Panc1 (cell line): ENCODE results near the gene SCGB1C1. TPM values are rescaled to one million over a fixed set of nuclear protein-coding genes. Genes with fewer than 3 reads are reported as not detected.
A peak's percentile ranks its signal among the peaks of the same experiment; 100 is the strongest.

ENCODE experiments used
- ATAC-seq: fragments of 200-7000 bp; cut with Tn5 transposase; 2 replicates; pipeline ENCODE4 v1.9.1; 2020; ENCODE audit warnings: mild to moderate bottlenecking, moderate library complexity
- BruUV-seq: library from RNA; stranded (reverse); fragments of 400-500 nt; replicated peaks from 2 replicates; lab custom pipeline; 2021; lab: Mats Ljungman, UMichigan
- CTCF ChIA-PET: fragments of 300-600 bp; sonication (Branson Sonifier 250); formaldehyde crosslinking; loops from one replicate; lab custom pipeline; 2022; ENCODE audit warnings: antibody characterized with exemption; lab: Charles Lee
- POLR2A ChIA-PET: fragments of 300-600 bp; sonication (Branson Sonifier 250); formaldehyde crosslinking; loops from one replicate; lab custom pipeline; 2022; ENCODE audit warnings: antibody characterized with exemption; lab: Charles Lee
- DNase-seq: peaks from one replicate; pipeline ENCODE4 v3.0.0-alpha.2; 2010; ENCODE audit warnings: low read depth, low spot score
- H3K27ac ChIP-seq: 2 replicates; pipeline ENCODE4 v1.5.1; 2011; ENCODE audit warnings: mild to moderate bottlenecking, low read length, inconsistent platforms
- H3K27me3 ChIP-seq: fragments of 200-500 bp; sonication (Bioruptor generic); 2 replicates; pipeline ENCODE4 v1.6.0; 2014; ENCODE audit warnings: low read length, inconsistent platforms; ENCODE audit not compliant: control insufficient read depth, insufficient read depth
- H3K36me3 ChIP-seq: fragments of 200-500 bp; sonication (Bioruptor generic); 2 replicates; pipeline ENCODE4 v1.5.1; 2014; ENCODE audit warnings: inconsistent platforms, mild to moderate bottlenecking, low read length, moderate library complexity; ENCODE audit not compliant: control insufficient read depth, insufficient read depth
- H3K4me1 ChIP-seq: 2 replicates; pipeline ENCODE4 v1.5.1; 2011; ENCODE audit warnings: inconsistent platforms, mild to moderate bottlenecking, low read length, moderate library complexity; ENCODE audit not compliant: control insufficient read depth, insufficient read depth
- H3K4me3 ChIP-seq, 2 experiments: 2 replicates each; pipeline ENCODE4 v1.5.1; 2011 to 2012; ENCODE audit warnings: low read depth in 2 of 2, low read length in 2 of 2, mild to moderate bottlenecking in 2 of 2, inconsistent platforms in 1 of 2, moderate library complexity in 1 of 2
- H3K9me3 ChIP-seq: fragments of 200-500 bp; sonication (Bioruptor generic); 2 replicates; pipeline ENCODE4 v1.5.1; 2014; ENCODE audit warnings: low read depth, mild to moderate bottlenecking, inconsistent platforms, low read length, moderate library complexity; ENCODE audit not compliant: control insufficient read depth, insufficient read depth
- POLR2AphosphoS5 ChIP-seq: IDR thresholded peaks from 2 replicates; pipeline ENCODE4 v1.6.1; 2012; ENCODE audit warnings: mild to moderate bottlenecking, low read depth, low read length, moderate library complexity
- SIN3A ChIP-seq: IDR thresholded peaks from 2 replicates; pipeline ENCODE4 v1.6.1; 2012; ENCODE audit warnings: low read depth, mild to moderate bottlenecking, low read length, moderate library complexity, borderline replicate concordance; ENCODE audit not compliant: insufficient read depth
- TCF7L2 ChIP-seq: IDR thresholded peaks from 2 replicates; pipeline ENCODE4 v1.6.1; 2011; ENCODE audit warnings: mild to moderate bottlenecking, low read depth, low read length, inconsistent platforms
- in situ Hi-C: cut with HindIII; loops from 2 replicates; pipeline ENCODE4 v1.10.0; 2016; ENCODE audit warnings: low sequenced_read_pairs, low pct_unique_long_range_greater_than_20kb
- intact Hi-C: fragments of 100-400 bp; cut with micrococcal nuclease; formaldehyde crosslinking; loops from one replicate; pipeline ENCODE4 v1.10.0; 2022; ENCODE audit not compliant: unreplicated experiment
- total RNA-seq: library from RNA; stranded (reverse); gene quantifications from one replicate; pipeline ENCODE4 v1.2.1, GENCODE V29; 2021; ENCODE audit not compliant: unreplicated experiment
- TF ChIP-seq, protein P1 (sequence below): fragments of 450-650 bp; IDR thresholded peaks from 2 replicates; pipeline ENCODE4 v1.5.1; 2017; ENCODE audit warnings: mild to moderate bottlenecking
- TF ChIP-seq, protein P2 (sequence below), 2 experiments: IDR thresholded peaks; 2 replicates each; pipeline ENCODE4 v1.6.1; 2011 to 2012; ENCODE audit warnings: low read depth in 2 of 2, control low read depth in 1 of 2, low read length in 1 of 2, mild to moderate bottlenecking in 1 of 2, moderate library complexity in 1 of 2; ENCODE audit not compliant: insufficient read depth in 1 of 2

The SCGB1C1 gene
- total RNA-seq, 1 experiment from 2014 or later: not detected

DNA sequence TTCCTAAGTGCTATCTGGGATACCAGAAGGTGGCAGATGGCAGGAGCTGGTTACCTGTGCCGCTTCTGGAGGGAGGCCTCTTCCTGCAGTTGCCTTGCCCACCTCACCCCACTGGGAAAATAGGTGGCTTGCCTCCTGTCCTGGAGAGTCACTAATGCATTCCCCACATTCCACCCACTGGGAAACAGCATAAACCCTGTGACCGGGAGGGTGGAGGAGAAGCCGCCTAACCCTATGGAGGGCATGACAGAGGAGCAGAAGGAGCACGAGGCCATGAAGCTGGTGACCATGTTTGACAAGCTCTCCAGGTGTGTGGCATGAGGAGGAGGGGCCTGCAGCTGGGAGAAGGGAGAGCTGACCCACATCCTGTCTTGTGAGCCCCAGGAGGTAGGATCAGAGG lies 20.2 kb downstream of the SCGB1C1 start:
- Histone ChIP-seq H3K4me3 (no peak overlapping the region), H3K36me3 (peaks cover 36% of the 10 kb centered on the region), H3K27ac (no peak overlapping the region), H3K4me1 (peaks cover 21% of the 10 kb centered on the region), H3K9me3 (no peaks in the 10 kb centered on the region), H3K27me3 (no peaks in the 10 kb centered on the region)
- BruUV-seq: no TSS peak
- ATAC-seq (no peak), DNase-seq (no peak)
- ChIA-PET CTCF (no interaction called here), POLR2A (no interaction called here)
- in situ Hi-C loops: no loop called here
- intact Hi-C loops: loop anchor here (10.0 kb wide), 1 partner anchor 142 kb away; no protein-coding TSS in a partner anchor
- TF ChIP-seq, protein P1, sequence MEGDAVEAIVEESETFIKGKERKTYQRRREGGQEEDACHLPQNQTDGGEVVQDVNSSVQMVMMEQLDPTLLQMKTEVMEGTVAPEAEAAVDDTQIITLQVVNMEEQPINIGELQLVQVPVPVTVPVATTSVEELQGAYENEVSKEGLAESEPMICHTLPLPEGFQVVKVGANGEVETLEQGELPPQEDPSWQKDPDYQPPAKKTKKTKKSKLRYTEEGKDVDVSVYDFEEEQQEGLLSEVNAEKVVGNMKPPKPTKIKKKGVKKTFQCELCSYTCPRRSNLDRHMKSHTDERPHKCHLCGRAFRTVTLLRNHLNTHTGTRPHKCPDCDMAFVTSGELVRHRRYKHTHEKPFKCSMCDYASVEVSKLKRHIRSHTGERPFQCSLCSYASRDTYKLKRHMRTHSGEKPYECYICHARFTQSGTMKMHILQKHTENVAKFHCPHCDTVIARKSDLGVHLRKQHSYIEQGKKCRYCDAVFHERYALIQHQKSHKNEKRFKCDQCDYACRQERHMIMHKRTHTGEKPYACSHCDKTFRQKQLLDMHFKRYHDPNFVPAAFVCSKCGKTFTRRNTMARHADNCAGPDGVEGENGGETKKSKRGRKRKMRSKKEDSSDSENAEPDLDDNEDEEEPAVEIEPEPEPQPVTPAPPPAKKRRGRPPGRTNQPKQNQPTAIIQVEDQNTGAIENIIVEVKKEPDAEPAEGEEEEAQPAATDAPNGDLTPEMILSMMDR: no peak
- TF ChIP-seq TCF7L2: no peak
- TF ChIP-seq SIN3A: no peak
- TF ChIP-seq POLR2AphosphoS5: no peak
- TF ChIP-seq, protein P2, sequence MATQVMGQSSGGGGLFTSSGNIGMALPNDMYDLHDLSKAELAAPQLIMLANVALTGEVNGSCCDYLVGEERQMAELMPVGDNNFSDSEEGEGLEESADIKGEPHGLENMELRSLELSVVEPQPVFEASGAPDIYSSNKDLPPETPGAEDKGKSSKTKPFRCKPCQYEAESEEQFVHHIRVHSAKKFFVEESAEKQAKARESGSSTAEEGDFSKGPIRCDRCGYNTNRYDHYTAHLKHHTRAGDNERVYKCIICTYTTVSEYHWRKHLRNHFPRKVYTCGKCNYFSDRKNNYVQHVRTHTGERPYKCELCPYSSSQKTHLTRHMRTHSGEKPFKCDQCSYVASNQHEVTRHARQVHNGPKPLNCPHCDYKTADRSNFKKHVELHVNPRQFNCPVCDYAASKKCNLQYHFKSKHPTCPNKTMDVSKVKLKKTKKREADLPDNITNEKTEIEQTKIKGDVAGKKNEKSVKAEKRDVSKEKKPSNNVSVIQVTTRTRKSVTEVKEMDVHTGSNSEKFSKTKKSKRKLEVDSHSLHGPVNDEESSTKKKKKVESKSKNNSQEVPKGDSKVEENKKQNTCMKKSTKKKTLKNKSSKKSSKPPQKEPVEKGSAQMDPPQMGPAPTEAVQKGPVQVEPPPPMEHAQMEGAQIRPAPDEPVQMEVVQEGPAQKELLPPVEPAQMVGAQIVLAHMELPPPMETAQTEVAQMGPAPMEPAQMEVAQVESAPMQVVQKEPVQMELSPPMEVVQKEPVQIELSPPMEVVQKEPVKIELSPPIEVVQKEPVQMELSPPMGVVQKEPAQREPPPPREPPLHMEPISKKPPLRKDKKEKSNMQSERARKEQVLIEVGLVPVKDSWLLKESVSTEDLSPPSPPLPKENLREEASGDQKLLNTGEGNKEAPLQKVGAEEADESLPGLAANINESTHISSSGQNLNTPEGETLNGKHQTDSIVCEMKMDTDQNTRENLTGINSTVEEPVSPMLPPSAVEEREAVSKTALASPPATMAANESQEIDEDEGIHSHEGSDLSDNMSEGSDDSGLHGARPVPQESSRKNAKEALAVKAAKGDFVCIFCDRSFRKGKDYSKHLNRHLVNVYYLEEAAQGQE (IDR thresholded peaks at IDR 0.05; ENCODE audit: insufficient read depth in 1 of 2, low read depth in 2 of 2, low read length in 1 of 2): no peak

DNA sequence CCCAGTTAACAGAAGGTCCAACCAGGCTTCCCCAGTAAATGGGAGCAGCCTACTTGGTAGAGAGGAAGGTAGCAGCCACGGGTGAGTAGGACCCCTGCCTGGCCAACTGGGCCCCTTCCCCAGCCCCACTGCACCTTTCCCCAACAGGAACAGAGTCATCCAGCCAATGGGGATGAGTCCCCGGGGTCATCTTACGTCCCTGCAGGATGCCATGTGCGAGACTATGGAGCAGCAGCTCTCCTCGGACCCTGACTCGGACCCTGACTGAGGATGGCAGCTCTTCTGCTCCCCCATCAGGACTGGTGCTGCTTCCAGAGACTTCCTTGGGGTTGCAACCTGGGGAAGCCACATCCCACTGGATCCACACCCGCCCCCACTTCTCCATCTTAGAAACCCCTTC lies 21.2 kb downstream of the SCGB1C1 start:
- Histone ChIP-seq H3K4me1 (peaks cover 21% of the 10 kb centered on the region), H3K36me3 (peaks cover 34% of the 10 kb centered on the region), H3K9me3 (no peaks in the 10 kb centered on the region), H3K27ac (no peak overlapping the region), H3K27me3 (no peaks in the 10 kb centered on the region), H3K4me3 (no peak overlapping the region)
- DNase-seq (no peak), ATAC-seq (no peak)
- in situ Hi-C loops: no loop called here
- TF ChIP-seq POLR2AphosphoS5: no peak
- TSS peak; percentile 6 for BruUV-seq
- CTCF ChIA-PET: no interaction called here
- POLR2A ChIA-PET: no interaction called here
- intact Hi-C loops: loop anchor here (10.0 kb wide), 1 partner anchor 141 kb away; no protein-coding TSS in a partner anchor

DNA sequence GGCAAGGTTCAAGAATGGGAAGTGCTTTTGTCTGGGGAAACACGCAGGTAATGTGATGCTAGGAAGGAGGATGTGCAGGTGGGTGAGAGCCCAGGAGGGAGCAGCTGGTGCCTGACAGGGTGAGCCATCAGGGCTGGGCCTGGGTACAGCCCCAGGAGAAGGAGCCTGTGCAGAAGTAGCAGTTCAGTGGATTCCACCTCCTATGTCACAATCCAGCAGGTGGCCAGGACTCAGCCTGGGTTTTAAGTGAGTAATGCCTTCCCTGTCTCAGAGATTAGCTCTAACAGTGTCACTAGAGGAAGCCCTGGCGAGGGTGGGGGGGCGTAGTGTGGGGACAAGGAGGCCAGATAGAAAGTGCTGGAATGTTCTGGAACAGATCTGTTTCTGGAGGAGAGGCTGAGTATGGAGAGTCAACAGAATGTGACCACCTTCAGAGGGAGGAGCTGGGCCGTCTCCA lies 22.7 kb downstream of the SCGB1C1 start:
- ChIA-PET CTCF (interaction anchor here (0.8 to 1.2 kb wide), 2 partner anchors 19 to 91 kb away, joined by 3 read pairs; no protein-coding TSS in a partner anchor), POLR2A (interaction anchor here (0.5 to 1.1 kb wide), 6 partner anchors 14 to 303 kb away, joined by 3 to 5 read pairs (median 3); no protein-coding TSS in a partner anchor)
- in situ Hi-C loops: no loop called here
- Histone ChIP-seq H3K9me3 (no peaks in the 10 kb centered on the region), H3K27me3 (no peaks in the 10 kb centered on the region), H3K36me3 (peaks cover 25% of the 10 kb centered on the region), H3K27ac (no peak overlapping the region), H3K4me1 (peaks cover 7% of the 10 kb centered on the region), H3K4me3 (no peak overlapping the region)
- DNase-seq (no peak), ATAC-seq (peak; percentile 40)
- intact Hi-C loops: loop anchor here (10.0 kb wide), 1 partner anchor 139 kb away; no protein-coding TSS in a partner anchor
- no TSS peak for BruUV-seq
- TF ChIP-seq, protein P1: no peak
- peak; percentile 84; the same call in 1 of the 2 replicates for TF ChIP-seq POLR2AphosphoS5
- TF ChIP-seq SIN3A: 0 out of 2 replicates have a peak, but pooled peaks have one; percentile 74
- no peak for TF ChIP-seq TCF7L2
- TF ChIP-seq, protein P2 (IDR thresholded peaks at IDR 0.05; ENCODE audit: insufficient read depth in 1 of 2, low read depth in 2 of 2, low read length in 1 of 2): no peak
